B cell (primary cell): ENCODE measurements around the gene RAB22A.

Experiments
- CTCF ChIP-seq: fragments of 200-600 bp; IDR thresholded peaks from one replicate; pipeline ENCODE4 v1.8.0; 2022; ENCODE audit warnings: antibody characterized with exemption, mild to moderate bottlenecking
- EZH2 ChIP-seq: IDR thresholded peaks from 2 replicates; pipeline ENCODE4 v1.6.1; 2012; ENCODE audit warnings: borderline replicate concordance, low read depth, mild to moderate bottlenecking, moderate library complexity, low read length; ENCODE audit not compliant: insufficient read depth, poor library complexity, severe bottlenecking

GRCh38 chr20:58407966-58408557, 98.5 kb downstream of the RAB22A start:
- no peak for TF ChIP-seq CTCF
- TF ChIP-seq EZH2: no peak
